ENCODE measurements around the gene ANXA4.

ANXA4 gene

DNA sequence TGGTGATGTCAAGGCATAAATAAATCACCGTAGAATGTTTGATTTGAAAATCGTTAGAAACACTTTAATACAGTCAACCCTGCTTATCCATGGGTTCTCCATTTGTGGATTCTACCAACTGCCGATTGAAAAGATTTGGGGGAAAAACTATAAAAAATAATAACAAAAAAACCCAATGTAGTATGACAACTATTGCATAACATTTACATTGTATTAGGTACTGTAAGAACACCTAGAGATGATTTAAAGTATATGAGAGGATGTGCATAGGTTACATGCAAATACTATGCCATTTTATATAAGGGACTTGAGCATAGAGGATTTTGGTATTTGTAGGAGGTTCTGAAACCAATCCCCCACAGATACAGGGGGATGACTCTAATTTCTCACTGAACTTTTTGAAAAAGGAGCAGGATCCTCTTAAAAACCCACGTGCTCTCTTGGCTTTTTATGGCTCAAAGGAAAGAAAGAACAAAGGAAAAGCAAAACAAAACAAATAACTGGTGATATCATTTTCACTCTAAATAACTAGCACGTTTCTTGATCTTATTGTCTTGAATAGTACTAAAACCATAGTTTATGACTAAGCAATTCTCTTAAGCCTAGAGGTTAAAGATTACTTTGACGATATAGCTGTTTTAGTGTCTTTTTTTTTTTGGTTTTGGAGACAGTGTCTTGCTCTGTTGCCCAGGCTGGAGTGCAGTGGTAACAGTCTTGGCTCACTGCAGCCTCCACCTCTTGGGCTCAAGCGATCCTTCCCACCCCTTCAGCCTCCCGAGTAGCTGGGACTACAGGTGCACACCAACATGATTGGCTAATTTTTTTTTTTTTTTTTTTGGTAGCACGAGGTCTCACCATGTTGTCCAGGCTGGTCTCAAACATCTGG, 104.5 kb downstream of the ANXA4 start:
- TF ChIP-seq CTCF (conservative IDR thresholded peaks at IDR 0.05) = no peak
- no peak overlapping the region for H3K27ac ChIP-seq

DNA sequence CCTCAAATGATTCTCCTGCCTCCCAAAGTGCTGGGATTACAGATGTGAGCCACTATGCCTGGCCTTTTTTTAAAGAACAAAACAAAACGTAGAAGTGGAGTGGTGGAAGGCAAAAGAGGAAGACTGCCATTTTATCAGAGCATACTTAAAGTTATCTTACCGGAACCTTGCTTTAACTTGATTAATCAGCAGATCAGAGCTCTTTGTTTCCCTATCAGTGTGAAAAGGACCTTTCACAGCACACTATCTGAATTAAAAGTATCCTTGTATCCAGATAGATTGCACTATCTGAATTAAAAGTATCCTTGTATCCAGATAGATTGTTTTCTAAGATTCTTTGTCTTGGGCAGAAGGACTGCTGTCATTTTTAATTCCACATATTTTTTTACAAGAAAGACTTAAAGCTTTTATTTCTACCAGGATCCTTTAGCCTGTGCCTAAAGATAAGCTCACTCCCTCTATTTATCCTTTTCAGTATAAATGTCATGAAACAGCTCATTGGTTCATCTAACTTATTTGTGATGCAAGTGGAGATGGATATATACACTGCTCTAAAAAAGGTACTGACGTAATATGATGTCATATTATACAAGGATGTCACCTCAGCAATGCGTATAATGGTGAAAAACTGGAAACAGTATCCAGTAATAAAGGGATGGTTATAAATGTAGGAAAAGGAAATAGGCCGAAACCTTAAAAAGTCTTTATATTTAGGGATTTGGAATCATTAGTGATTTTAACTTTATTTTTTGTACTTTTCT, 105.3 kb downstream of the ANXA4 start:
- no peak for TF ChIP-seq CTCF (conservative IDR thresholded peaks at IDR 0.05)
- H3K27ac ChIP-seq = no peak overlapping the region

DNA sequence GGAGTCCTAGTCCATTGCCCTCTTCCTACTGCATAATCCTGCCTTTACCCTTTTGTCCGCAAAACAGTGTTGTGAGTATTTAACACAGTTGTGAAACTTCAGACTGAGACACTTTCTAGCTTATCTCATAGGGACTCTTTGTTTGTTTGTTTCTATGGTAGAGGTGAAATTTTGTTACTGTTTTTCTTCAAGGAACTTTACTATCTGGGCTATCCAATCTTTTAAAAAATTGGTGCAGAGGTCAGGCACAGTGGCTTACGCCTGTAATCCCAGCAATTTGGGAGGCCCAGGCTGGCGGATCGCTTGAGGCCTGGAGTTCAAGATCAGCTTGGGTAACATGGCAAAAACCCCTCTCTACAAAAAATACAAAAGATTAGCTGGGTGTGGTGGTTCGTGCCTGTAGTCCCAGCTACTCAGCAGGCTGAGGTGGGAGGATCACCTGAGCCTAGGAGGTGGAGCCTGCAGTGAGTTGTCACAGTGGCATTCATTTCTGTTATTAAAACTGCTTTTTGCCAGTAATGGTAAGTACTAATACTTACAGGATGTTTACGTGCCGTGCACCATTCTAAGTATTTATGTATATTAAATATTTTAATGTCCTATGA, 106.4 kb downstream of the ANXA4 start:
- TF ChIP-seq CTCF (conservative IDR thresholded peaks at IDR 0.05) = no peak
- no peak overlapping the region for H3K27ac ChIP-seq

DNA sequence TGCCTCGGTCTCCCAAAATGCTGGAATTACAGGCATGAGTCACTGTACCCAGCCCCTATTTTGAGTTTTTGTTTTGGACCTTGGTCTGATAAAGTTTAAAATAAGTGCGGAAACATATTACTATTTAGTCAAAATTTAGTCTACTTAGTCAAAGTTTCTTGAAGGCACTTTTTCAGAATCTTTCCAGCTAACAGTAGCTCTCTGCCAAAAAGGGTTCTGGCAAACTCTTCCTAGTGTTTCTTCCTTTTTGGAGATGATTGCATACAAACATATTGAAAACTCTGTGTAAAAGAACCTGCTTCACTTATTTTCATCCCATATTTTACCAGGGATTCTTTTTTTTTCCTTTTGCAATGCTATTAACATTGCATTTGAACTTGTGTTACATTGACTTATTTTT, 116.3 kb downstream of the ANXA4 start:
- TF ChIP-seq CTCF (conservative IDR thresholded peaks at IDR 0.05) = no peak
- H3K27ac ChIP-seq = no peak overlapping the region

- no peak for TF ChIP-seq CTCF (conservative IDR thresholded peaks at IDR 0.05)
- H3K27ac ChIP-seq = no peak overlapping the region
Observed at GRCh38 chr2:69863298-69863697, 121.4 kb downstream of the ANXA4 start.

All from VCaP (cell line).